Astrocyte (in vitro differentiated cells and primary cell): Measurements from ENCODE around the gene MED9.

Experiments used
- CTCF ChIP-seq: IDR thresholded peaks from 2 replicates; pipeline ENCODE4 v1.5.1; 2011; ENCODE audit warnings: low read depth, mild to moderate bottlenecking, inconsistent platforms, low read length, moderate library complexity; ENCODE audit not compliant: insufficient read depth
- EZH2 ChIP-seq: IDR thresholded peaks from 2 replicates; pipeline ENCODE4 v1.6.1; 2012; ENCODE audit warnings: mild to moderate bottlenecking, low read length, inconsistent platforms; ENCODE audit not compliant: insufficient read depth

DNA sequence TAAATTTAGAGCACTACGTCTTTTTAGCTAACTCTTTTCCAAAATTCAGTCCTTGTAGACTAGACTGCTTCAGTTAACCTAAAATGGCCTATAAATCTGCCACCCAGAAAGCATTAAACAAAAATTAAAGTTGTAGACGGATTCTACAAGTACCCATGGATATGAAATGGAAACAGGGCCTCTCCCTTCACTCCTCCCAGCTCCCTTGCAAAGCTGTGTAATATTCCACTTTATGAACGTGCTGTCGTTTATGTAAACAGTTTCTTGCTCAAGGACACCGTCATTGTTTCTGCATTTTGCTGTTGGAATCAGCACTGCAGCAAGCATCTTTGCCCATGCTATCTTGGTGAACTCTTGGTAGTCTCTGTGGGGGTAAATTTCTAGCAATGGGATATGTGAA, 5.1 kb downstream of the MED9 start:
- TF ChIP-seq EZH2: no peak
- TF ChIP-seq CTCF: no peak
